NCI-H345 treated with DMSO at 0.1 percent for 48 hours (cell line): ENCODE data around the gene MSI1.
A peak's percentile ranks its signal among the peaks of the same experiment; 100 is the strongest.

Experiments used
- DNase-seq: peaks from one replicate; lab custom pipeline; 2025; ENCODE audit not compliant: unreplicated experiment; lab: John Stamatoyannopoulos, UW

Gene MSI1

DNA sequence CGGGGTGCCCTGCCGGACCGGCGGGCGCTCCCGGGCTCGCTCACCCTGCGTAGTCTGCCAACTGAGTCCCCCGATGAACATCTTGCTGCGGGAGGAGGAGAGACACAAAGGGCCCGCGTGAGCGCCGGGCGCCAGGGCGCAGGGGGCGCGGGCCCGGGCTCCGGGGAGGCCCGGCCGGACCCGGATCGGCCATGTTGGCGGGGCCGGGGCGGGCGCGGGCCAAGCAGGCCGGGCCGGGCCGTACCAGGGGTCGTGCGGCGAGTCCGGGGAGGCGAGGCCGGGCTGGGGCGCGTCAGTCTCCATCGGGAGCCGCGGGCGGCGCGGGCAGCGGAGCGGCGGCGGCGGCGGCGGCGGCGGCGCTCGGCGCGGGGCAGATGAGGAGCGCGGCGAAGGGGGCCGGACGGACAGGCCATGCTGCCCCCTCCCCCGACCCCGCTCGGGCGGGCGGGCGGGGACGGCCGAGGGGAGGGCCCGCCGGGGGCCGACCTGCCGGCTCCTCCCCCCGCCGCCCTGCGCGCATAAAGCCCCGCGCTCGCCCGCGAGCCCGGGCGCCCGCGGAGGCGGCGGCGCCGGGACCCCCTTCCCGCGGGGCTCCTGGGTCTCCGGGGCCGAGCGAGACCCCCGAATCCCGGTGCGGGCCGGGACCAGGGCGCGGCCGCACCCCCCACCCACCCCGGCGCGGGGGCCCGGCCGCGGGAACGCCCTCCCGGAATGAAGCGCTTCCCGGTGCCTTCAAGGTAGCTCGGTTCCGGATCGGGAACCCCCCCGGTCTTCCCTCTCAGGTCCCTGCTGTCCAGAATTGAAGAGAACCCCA lies at the start of gene MSI1:
Gene MSI1 (minus strand): TSS at position 376 of the 814 bp plus-strand sequence. CDS start 73 bp downstream, at position 303.
- no peak for DNase-seq

DNA sequence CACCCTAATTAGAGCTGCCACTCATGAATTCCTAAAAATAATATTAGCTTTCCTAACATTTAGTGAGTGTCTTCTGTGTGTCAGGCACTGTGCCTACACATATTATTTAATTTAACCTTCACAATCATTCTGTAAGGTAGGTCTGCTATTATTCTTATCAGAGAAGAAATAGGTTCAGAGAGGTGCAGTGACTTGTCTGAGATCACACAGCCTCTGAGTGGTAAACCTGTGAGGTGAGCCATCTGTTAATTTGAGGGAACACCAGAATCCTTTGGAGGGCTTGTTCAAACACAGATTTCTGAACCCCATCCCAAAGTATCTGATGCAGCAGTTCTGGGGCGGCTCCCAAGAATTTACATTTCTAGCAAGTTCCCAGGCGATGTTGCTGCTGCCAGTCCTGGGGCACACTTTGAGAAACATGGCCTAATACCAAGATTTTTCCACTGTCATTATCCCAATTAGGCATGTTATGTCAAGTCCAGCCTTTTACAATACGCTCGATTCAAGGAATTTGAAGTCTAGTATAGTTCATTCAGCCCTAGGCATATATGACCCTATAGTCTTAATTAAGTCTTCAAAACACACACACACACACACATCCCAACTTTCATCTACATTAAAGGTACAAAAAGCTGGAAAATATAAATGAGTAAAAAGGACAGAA lies 49.1 kb upstream of the MSI1 start:
- no peak for DNase-seq

GRCh38 chr12:120416490-120417216 lies 47.7 kb upstream of the MSI1 start:
- DNase-seq: no peak

DNA sequence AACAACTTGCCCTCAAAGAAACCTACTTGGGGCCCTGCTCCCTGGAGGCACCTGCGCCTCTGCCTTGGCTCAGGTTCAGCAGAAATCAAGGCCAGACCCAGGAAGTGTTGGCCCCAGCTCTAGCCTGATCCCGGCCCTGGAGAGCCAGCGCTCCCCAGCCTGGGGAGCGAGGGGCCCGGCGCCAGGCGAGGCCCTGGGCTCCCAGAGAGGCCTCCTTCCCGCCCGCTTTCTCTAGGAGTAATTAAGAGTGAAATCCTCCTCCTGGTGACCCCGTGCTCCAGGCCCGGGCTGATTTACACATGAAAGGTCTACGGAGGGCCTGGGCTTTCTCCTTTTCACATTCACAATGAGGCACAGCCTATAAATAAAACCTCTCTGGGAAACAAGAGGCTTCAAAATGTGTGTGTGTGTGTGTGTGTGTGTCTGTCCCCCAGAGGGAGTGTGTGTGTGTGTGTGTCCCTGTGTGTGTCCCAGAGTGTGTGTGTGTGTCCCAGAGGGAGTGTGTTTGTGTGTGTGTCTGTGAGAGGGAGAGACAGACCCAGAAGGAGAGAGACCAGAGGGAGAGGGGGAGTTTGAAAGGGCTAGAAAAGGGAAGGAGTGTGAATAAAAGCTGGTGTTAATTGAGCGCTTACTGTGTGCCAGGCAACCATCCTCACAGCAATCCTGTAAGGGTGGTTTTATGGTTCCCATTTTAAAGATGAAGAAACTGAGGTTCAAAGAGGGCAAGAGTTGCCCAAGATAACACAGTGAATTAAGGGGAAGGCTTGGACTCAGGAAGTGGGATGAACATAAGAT lies 45.1 kb upstream of the MSI1 start:
- no peak for DNase-seq

DNA sequence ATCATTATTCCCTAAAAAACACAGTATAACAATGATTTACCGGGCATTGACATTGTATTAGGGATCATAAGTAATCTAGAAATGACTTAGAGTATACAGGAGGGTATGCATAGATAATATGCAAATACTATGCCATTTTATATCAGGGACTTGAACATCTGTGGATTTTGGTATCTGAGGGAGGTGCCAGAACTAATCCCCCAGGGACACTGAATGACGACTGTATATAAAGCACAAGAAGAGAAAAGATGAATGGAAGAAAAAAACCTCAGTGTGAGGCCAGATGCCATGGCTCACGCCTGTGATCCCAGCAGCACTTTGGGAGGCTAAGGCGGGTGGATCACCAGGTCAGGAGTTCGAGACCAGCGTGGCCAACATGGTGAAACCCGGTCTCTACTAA lies 43.5 kb upstream of the MSI1 start:
- DNase-seq: no peak

- no peak for DNase-seq
Observed at GRCh38 chr12:120408771-120409170, 39.8 kb upstream of the MSI1 start.

DNA sequence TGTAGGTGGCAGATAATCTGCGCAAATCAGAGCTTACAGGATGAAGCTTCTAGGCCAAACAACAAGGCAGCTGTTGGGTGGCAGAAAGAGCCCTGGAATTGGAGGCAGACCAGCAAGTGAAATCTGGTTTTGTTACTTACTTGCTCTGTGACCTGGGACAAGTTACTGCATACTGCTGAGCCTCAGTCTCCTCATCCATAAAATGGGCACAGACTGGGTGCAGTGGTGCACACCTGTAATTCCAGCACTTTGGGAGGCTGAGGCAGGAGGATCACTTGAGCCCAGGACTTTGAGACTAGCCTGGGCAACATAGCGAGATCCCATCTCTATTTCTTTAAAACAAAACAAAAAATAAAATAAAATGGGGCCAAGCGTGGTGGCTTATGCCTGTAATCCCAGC lies 37.6 kb upstream of the MSI1 start:
- DNase-seq: no peak

DNA sequence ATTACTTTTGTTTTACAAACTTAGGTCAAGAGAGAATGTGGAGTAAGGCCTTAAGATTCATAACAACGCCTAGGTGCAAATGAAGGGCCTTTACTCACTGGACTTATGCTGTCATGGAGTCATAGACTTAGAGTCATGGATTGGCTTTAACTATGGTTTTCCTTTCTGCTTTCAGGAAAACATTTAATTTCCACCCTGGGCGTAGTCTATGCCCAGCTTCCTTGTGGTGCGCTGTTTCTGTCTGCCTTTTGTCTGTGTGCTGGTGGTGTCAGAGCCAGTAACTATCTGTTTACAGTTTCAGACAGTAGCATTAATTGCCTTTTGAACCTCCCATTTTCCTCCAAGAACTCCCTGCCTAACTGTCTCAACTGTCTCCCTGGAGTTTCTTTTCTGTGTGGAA lies 37.1 kb upstream of the MSI1 start:
- no peak for DNase-seq

- no peak for DNase-seq
Observed at GRCh38 chr12:120404271-120404670, 35.3 kb upstream of the MSI1 start.

DNA sequence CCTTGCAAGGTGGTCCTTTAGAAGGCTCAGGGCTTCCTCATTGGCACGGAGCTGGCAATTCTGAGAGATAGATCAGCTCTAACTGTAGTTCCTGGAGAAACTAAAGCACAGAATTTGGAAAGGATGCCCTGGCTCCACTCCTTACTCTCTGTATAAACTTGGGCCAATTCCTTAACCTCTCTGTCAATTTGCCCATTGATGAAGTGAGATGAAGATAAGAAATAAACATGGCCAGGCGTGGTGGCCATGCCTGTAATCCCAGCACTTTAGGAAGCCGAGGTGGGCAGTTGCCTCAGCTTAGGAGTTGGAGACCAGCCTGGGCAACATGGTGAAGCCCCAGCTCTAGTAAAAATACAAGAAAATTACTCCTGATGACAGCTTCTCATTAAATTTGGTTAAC lies 34.9 kb upstream of the MSI1 start:
- DNase-seq: no peak

DNA sequence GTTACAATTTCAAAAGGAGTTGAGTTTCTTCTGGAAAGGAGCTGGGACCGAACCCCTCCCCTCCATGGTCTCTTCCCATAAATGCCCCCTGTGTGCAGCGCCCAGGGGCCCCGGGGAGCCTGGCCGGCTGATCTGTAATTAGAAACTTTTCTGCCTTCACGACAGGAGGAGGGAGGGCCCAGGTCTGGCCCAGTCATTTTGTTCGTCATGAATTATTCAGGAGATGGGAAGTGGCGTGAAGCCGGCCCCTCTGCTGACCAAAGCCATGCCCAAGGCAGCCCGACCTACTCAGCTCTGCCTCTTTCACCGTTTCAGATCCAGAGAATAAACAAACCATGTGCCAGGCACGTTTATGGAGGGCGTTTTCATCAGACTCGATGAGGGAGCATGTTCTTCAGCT lies 33.3 kb upstream of the MSI1 start:
- no peak for DNase-seq

DNA sequence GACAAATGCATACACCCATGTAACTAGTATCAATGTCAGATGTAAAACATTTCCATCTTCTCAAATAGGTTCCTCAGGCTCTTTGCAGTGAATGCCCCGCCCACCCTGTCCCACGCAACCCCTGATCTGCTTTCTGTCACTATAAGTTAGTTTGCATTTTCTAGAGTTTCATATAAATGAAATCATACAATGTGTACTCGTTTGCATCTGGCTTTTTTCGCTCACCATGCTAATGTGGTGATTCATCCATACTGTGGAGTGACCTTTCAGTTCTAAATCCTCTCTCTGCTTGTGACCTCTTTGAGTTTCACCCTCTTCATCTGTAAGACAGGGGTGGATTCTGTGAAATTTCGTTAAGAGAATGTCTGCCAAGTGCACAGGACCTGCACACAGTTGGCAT lies 30.6 kb upstream of the MSI1 start:
- no peak for DNase-seq

DNA sequence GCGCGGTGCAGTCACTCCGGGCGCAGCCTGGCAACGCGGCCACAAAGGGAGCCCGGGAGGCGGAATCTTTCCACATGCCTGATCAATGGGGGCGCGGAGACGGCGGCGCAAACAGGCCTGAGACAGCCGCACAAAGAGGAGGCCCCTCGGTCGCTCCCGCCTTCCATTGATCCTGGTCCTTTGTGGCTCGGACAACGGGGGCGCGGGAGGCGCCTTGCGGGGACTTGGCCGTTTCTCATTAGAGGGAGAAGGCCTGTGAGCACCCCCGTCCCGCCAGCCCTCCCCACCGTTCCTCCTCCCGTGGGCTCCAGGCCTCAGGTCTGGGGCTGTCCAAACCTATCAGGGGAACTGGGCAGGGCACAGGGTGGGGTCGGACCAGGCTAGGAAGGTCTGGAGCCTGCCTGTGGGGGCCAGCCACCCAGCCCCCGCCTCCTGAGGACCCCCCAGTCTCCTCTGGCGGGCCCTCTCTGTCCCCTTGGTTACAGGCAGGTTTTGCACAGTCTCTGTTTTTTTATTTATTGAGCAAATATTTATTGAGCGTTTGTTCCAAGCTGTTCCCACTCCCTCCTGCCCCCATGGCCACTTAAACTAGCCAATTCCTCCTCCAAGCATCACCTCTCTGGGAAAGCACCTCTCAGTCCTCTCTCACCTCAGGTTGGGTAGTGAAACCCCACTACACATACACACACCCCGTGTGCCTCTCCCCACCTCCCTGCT lies 29.0 kb upstream of the MSI1 start:
- no peak for DNase-seq

GRCh38 chr12:120394483-120395367 lies 25.8 kb upstream of the MSI1 start:
- peak; percentile 56 for DNase-seq

DNA sequence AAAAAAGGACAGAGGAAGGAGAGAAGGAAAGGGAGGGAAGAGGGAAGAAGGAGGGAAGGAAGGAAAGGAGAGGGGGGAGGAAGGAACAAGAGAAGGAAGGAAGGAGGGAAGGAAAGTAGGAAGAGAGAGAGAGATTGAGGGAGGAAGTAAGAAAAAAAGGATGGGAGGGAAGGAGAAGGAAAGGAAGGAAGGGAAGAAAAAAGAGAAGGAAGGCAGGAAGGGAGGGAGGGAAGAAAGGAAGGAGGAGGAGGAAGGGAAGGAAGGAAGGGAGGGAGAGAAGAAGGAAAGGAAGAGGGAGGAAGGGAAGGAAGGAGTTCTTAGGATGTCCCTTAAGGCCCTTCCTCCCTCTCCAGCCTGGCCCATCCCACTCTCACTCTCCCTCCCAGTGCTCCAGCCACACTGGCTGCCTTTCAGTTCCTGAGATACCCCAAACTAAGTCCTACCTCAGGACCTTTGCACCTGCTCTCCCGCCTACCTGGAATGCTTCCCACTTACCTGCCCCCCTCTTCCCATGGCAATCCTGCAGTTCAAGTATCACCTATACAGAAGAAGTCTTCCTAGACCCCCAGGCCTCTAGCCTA lies 21.7 kb upstream of the MSI1 start:
- no peak for DNase-seq

GRCh38 chr12:120388691-120389481 lies 19.9 kb upstream of the MSI1 start:
- DNase-seq: peak; percentile 69

DNA sequence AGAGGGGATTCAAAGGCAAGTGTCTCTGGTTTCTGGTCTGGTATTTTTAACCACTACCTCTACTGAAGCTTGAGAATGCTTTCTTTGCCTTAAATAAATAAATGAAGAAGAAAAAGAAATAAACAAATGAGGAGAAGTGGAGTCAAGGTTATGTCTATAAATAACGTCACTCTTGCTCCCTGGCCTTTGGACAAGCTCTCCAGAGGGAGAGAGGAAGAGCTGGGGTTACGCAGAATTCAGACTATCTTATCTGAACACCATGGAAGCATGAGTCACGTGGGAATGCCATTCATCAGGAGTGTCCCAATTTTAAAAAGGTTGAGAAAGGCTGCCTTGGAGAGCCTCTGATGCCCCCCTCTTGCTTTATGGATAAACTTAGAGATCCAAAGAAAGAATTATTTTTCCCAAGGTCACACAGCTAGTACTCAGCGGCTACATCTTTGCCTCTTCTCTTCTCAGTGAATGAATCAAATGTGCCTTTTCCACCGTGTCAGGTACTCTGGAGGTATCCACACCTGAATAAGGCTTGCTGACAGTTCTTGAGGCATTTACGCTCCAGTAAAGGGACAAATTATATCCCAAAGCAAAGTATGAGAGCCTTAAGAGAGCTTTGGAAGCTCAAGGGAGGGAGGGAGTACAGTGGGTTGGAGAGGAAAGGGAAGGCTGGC lies 12.9 kb upstream of the MSI1 start:
- no peak for DNase-seq

DNA sequence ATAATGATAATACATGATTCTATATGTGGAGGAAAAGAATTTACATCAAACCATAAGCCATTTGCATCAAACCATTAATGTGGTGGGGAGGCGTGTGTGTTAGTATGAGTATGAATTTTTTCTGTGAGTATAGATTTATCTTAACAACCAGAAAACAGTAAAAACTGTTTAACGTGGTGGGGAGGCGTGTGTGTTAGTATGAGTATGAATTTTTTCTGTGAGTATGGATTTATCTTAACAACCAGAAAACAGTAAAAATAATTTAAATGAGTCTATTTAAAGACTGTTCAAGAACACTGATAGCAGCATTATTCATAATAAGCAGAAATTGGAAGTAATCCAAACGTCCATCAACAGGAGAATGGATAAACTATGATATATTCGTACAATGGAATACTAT lies 9.1 kb upstream of the MSI1 start:
- DNase-seq: no peak
